Lung (tissue), 12 donors: ENCODE data around the gene NRDC. TPM values are rescaled to one million over a fixed set of nuclear protein-coding genes. Genes with fewer than 3 reads are reported as not detected.
"Not testable (repeated sequence)": the region's sequence is repeated elsewhere in the genome, so short reads cannot be mapped to it uniquely, and the experiment has no call there.

ENCODE experiments used
- ATAC-seq: fragments of 200-7000 bp; cut with Tn5 transposase; one replicate; pipeline ENCODE4 v1.9.1; 2020; ENCODE audit warnings: moderate number of reproducible peaks; ENCODE audit not compliant: insufficient read depth, low FRiP score
- DNase-seq, 3 donors: peaks; one replicate each; pipeline ENCODE4 v3.0.0-alpha.2; 2013 to 2017
- H3K27ac ChIP-seq, 2 donors: one replicate each; pipeline ENCODE4 v1.5.1; 2013; ENCODE audit warnings: mild to moderate bottlenecking in 2 of 2, moderate library complexity in 2 of 2, control low read depth in 1 of 2, inconsistent platforms in 1 of 2, low read depth in 1 of 2, low read length in 1 of 2
- H3K27me3 ChIP-seq, 3 donors: one replicate each; pipeline ENCODE4 v1.5.1; 2013; ENCODE audit warnings: low read length in 2 of 3; ENCODE audit not compliant: control insufficient read depth in 3 of 3, insufficient read depth in 3 of 3
- H3K36me3 ChIP-seq, 4 donors: one replicate each; pipeline ENCODE4 v1.5.1; 2013; ENCODE audit warnings: low read length in 4 of 4, mild to moderate bottlenecking in 1 of 4, moderate library complexity in 1 of 4; ENCODE audit not compliant: control insufficient read depth in 4 of 4, insufficient read depth in 4 of 4
- H3K4me1 ChIP-seq, 5 donors: one replicate each; pipeline ENCODE4 v1.5.1; 2013; ENCODE audit warnings: low read length in 5 of 5, mild to moderate bottlenecking in 2 of 5, moderate library complexity in 1 of 5; ENCODE audit not compliant: control insufficient read depth in 5 of 5, insufficient read depth in 5 of 5
- H3K4me3 ChIP-seq: one replicate; pipeline ENCODE4 v1.5.1; 2013; ENCODE audit warnings: mild to moderate bottlenecking, control low read depth, moderate library complexity
- H3K9ac ChIP-seq, 2 donors: one replicate each; pipeline ENCODE4 v1.5.1; 2013; ENCODE audit warnings: low read length in 2 of 2, control low read depth in 1 of 2; ENCODE audit not compliant: insufficient read depth in 1 of 2
- H3K9me3 ChIP-seq, 4 donors: one replicate each; pipeline ENCODE4 v1.5.1; 2013; ENCODE audit warnings: low read length in 3 of 4, mild to moderate bottlenecking in 1 of 4, moderate library complexity in 1 of 4; ENCODE audit not compliant: control insufficient read depth in 4 of 4, insufficient read depth in 3 of 4
- WGBS, 2 donors: extraction: QIAGEN DNeasy Blood & Tissue Kit; methylation state at CpG; one replicate each; pipeline ENCODE4 v1.1.7; 2013; 5-methylcytosine and 5-hydroxymethylcytosine counted together
- polyA plus RNA-seq, 2 donors: library from polyadenylated mRNA; stranded (reverse); fragments of 200-250 nt; gene quantifications; one replicate each; pipeline ENCODE4 v1.2.1, GENCODE V29; 2013
- total RNA-seq, 2 donors: library from RNA; depleted of rRNA in 1 of 2; stranded (reverse); fragments of >200 nt in 1 of 2; gene quantifications; one replicate each; pipeline ENCODE4 v1.2.1, GENCODE V29; 2014 to 2021
- TF ChIP-seq, protein P1 (sequence below): IDR thresholded peaks from 2 replicates; pipeline ENCODE4 v1.5.1; 2012; ENCODE audit warnings: mild to moderate bottlenecking; ENCODE audit errors: control extremely low read depth, extremely low read depth
- donor health status: control.
- donor health status: control.
- donor health status: Bipolar disorder and iron deficiency.
- donor health status: healthy.
- donor health status: DM: yes; HTN: yes; CAD: no.

The NRDC gene
- total and polyA plus RNA-seq, 4 donors, result 96.2 to 128 (median 105) TPM

DNA sequence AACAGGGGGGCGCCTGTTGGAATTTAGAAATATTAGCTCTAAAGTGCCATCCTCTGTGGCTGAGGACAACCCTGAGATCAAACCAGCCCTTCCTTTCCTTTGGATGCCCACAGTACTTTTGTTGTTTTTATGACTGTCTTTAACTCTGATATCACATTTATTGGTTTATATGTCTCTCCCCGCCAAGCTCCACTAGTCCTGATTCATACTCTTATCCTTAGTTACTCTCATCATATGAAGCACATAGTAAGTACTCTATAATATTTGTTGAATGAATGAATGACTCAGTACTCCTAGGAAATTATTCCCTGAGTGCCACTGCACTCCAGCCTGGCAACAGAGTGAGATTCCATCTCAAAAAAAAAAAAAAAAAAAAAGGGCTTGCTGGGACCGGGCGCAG lies 22.6 kb upstream of the NRDC start:
- WGBS, 2 donors, result 94 to 97% methylated on average over 4 of the region's 4 CpGs
- DNase-seq, result no peak
- no peaks in the 10 kb centered on the region for H3K9me3 ChIP-seq
- H3K4me1 ChIP-seq, result no peaks in the 10 kb centered on the region
- no peak overlapping the region for H3K27ac ChIP-seq
- H3K36me3 ChIP-seq, result no peaks in the 10 kb centered on the region
- no peak overlapping the region for H3K4me3 ChIP-seq
- ATAC-seq, result no peak
- H3K9ac ChIP-seq, result no peak overlapping the region
- H3K27me3 ChIP-seq, result peaks cover 0 to 34% (median 7%) of the 10 kb centered on the region in 3 donors
- TF ChIP-seq, protein P1, sequence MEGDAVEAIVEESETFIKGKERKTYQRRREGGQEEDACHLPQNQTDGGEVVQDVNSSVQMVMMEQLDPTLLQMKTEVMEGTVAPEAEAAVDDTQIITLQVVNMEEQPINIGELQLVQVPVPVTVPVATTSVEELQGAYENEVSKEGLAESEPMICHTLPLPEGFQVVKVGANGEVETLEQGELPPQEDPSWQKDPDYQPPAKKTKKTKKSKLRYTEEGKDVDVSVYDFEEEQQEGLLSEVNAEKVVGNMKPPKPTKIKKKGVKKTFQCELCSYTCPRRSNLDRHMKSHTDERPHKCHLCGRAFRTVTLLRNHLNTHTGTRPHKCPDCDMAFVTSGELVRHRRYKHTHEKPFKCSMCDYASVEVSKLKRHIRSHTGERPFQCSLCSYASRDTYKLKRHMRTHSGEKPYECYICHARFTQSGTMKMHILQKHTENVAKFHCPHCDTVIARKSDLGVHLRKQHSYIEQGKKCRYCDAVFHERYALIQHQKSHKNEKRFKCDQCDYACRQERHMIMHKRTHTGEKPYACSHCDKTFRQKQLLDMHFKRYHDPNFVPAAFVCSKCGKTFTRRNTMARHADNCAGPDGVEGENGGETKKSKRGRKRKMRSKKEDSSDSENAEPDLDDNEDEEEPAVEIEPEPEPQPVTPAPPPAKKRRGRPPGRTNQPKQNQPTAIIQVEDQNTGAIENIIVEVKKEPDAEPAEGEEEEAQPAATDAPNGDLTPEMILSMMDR, result no peak

DNA sequence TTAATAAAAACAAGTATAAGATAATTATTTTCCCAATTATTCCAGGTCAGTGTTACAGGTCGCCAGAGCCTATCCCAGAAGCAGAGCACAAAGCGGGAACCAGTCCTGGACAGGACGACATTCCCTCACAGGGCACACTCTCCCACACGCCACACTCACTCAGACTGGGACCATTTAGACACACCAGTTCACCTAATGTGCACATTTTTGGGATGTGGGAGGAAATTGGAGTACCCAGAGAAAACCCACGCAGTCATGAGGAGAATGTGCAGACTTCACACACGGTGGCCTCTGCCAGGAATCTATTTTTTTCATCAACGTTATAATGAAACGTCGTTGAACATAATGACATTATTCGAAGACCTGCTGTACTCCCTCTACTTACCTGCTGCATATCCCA lies 20.5 kb upstream of the NRDC start:
- H3K27me3 ChIP-seq, result peaks cover 0 to 23% (median 7%) of the 10 kb centered on the region in 3 donors

DNA sequence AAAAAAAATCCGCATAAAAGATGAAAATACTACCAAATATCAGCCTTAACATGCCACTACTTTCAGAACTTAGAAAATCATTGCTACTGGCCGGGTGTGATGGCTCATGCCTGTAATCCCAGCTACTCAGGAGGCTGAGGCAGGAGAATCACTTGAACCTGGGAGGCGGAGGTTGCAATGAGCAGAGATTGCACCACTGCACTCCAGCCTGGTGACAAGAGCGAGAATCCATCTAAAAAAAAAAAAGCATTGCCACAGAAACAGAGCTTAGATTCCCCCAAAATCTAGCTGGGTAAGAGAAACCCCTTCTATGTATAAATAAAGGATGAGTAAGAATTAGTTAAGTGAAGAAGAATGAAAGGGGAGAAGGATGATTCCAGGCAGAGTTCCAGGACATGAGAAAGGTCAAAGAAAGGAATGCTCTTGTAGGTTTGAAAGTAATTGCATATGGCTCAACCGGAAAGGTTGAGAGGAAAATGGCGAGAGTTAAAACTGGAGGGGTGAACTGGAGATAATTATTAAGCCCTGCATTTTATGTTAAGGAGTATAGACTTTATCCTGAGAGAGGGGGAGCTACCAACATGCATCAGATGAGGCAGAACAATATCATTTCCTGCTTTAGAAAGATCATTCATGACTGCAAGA lies 19.7 kb upstream of the NRDC start:
- no peak for DNase-seq
- peaks cover 0 to 23% (median 7%) of the 10 kb centered on the region in 3 donors for H3K27me3 ChIP-seq
- no peaks in the 10 kb centered on the region for H3K4me1 ChIP-seq
- WGBS, 2 donors, result 64 to 73% methylated on average over 6 of the region's 6 CpGs
- no peak overlapping the region for H3K9ac ChIP-seq
- no peak for ATAC-seq
- H3K4me3 ChIP-seq, result no peak overlapping the region
- TF ChIP-seq, protein P1, result no peak
- no peaks in the 10 kb centered on the region for H3K36me3 ChIP-seq
- no peak overlapping the region for H3K27ac ChIP-seq
- H3K9me3 ChIP-seq, result no peaks in the 10 kb centered on the region

More for the DNA sequence above, 20.5 kb upstream of the NRDC start:
- no peaks in the 10 kb centered on the region for H3K9me3 ChIP-seq
- TF ChIP-seq, protein P1, result no peak
- ATAC-seq (no peak), DNase-seq (no peak)
- no peaks in the 10 kb centered on the region for H3K4me1 ChIP-seq
- no peak overlapping the region for H3K9ac ChIP-seq
- no peak overlapping the region for H3K4me3 ChIP-seq
- WGBS, 2 donors, result 77 to 86% methylated on average over 10 of the region's 10 CpGs
- no peaks in the 10 kb centered on the region for H3K36me3 ChIP-seq
- H3K27ac ChIP-seq, result no peak overlapping the region

DNA sequence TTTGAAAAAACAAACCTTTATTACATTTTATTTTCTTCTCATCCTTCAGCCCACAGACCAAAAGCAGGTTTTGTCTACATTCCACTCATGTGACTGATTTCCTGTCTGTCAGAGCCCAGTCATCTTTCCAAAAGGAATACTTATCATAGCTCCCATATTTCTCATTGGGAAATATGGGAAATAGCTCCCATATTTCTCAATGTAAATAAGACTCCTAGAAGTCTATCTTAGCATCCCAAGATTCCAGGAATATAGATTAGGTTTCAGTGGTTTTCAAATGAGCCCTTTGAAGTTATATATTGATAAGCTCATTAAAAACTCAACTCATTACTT lies 19.1 kb upstream of the NRDC start:
- no peak overlapping the region for H3K9ac ChIP-seq
- TF ChIP-seq, protein P1, result no peak
- DNase-seq, result no peak
- H3K27ac ChIP-seq, result no peak overlapping the region
- peaks cover 0 to 23% (median 7%) of the 10 kb centered on the region in 3 donors for H3K27me3 ChIP-seq
- H3K4me1 ChIP-seq, result no peaks in the 10 kb centered on the region
- no peaks in the 10 kb centered on the region for H3K36me3 ChIP-seq
- no peaks in the 10 kb centered on the region for H3K9me3 ChIP-seq
- no peak for ATAC-seq
- no peak overlapping the region for H3K4me3 ChIP-seq

DNA sequence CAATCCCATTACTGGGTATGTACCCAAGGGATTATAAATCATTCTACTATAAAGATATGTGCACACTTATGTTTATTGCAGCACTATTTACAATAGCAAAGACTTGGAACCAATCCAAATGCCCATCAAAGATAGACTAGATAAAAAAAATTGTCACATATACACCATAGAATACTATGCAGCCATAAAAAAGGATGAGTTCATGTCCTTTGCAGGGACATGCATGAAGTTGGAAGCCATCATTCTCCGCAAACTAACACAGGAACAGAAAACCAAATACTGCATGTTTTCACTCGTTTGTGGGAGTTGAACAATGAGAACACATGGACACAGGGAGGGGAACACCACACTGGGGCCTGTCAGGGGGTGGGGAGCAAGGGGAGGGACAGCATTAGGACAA lies 16.2 kb upstream of the NRDC start:
- H3K4me1 ChIP-seq, ATAC-seq, H3K27ac ChIP-seq, DNase-seq, H3K9me3 ChIP-seq, H3K4me3 ChIP-seq, H3K9ac ChIP-seq, H3K36me3 ChIP-seq: not testable (repeated sequence)
- 78 to 88% methylated on average over 2 of the region's 2 CpGs for WGBS, 2 donors
- peaks cover 0 to 23% (median 12%) of the 10 kb centered on the region in 3 donors for H3K27me3 ChIP-seq
